T-cell (primary cell): ENCODE data around the gene PRKAG1. TPM values are rescaled to one million over a fixed set of nuclear protein-coding genes. Genes with fewer than 3 reads are reported as not detected.

ENCODE experiments used
- ATAC-seq, 4 experiments: fragments of 200-7000 bp in 3 of 4; fragments of 150-1000 bp in 1 of 4; cut with Tn5 transposase; replicated peaks in 1 of 4; 1 replicate in 3 of 4; 2 replicates in 1 of 4; pipeline ENCODE4 v1.10.0; 2021; ENCODE audit warnings: moderate library complexity in 3 of 4, mild to moderate bottlenecking in 2 of 4, moderate number of reproducible peaks in 1 of 4
- CTCF ChIA-PET, 2 donors: fragments of 300-600 bp; sonication (Branson Sonifier 250); formaldehyde crosslinking; loops; one replicate each; lab custom pipeline; 2022; ENCODE audit warnings: antibody characterized with exemption in 2 of 2; lab: Charles Lee
- POLR2A ChIA-PET, 2 donors: fragments of 300-600 bp; sonication (Branson Sonifier 250); formaldehyde crosslinking; loops; one replicate each; lab custom pipeline; 2022; ENCODE audit warnings: antibody characterized with exemption in 2 of 2; lab: Charles Lee
- DNase-seq, 35 experiments: peaks; one replicate each; pipeline versions ENCODE4 v3.0.0 to v3.0.0-alpha.2; 2013 to 2023
- H3K27ac ChIP-seq: one replicate; pipeline ENCODE4 v1.5.1; 2013; ENCODE audit warnings: low read length
- H3K27me3 ChIP-seq, 2 experiments: replicated peaks in 1 of 2; 1 replicate in 1 of 2; 2 replicates in 1 of 2; pipeline versions ENCODE4 v1.6.1 to v1.7.0; 2013; ENCODE audit warnings: low read length in 1 of 2, mixed read lengths in 1 of 2; ENCODE audit not compliant: control insufficient read depth in 2 of 2, insufficient read depth in 2 of 2; ENCODE audit errors: extremely low read depth in 1 of 2
- H3K36me3 ChIP-seq, 2 donors: 1 replicate in 1 of 2; 2 replicates in 1 of 2; pipeline versions ENCODE4 v1.6.1 to v1.7.0; 2013; ENCODE audit warnings: low read length in 1 of 2; ENCODE audit not compliant: control insufficient read depth in 2 of 2, insufficient read depth in 1 of 2; ENCODE audit errors: extremely low read depth in 1 of 2
- H3K4me1 ChIP-seq, 2 experiments: 1 replicate in 1 of 2; 2 replicates in 1 of 2; pipeline versions ENCODE4 v1.6.1 to v1.7.0; 2013; ENCODE audit warnings: low read length in 2 of 2, mixed read lengths in 1 of 2; ENCODE audit not compliant: insufficient read depth in 2 of 2, control insufficient read depth in 1 of 2; ENCODE audit errors: extremely low read depth in 1 of 2
- H3K4me3 ChIP-seq, 2 donors: 1 replicate in 1 of 2; 2 replicates in 1 of 2; pipeline versions ENCODE4 v1.5.1 to v1.7.0; 2013; ENCODE audit warnings: mild to moderate bottlenecking in 2 of 2, low read length in 1 of 2, moderate library complexity in 1 of 2; ENCODE audit not compliant: control insufficient read depth in 1 of 2; ENCODE audit errors: extremely low read depth in 1 of 2
- H3K9me3 ChIP-seq: 2 replicates; pipeline ENCODE4 v1.7.0; 2013
- H3K27ac Mint-ChIP-seq, 2 donors: one replicate each; pipeline ENCODE4 v1.8.0; 2020 to 2021; ENCODE audit warnings: mild to moderate bottlenecking in 2 of 2, mixed read lengths in 2 of 2
- H3K27me3 Mint-ChIP-seq, 2 donors: one replicate each; pipeline ENCODE4 v1.8.0; 2021 to 2022; ENCODE audit warnings: mixed read lengths in 2 of 2
- H3K36me3 Mint-ChIP-seq: one replicate; pipeline ENCODE4 v1.8.0; 2021; ENCODE audit warnings: mixed read lengths
- H3K4me1 Mint-ChIP-seq, 3 donors: one replicate each; pipeline ENCODE4 v1.8.0; 2020 to 2022; ENCODE audit warnings: mixed read lengths in 3 of 3, mild to moderate bottlenecking in 1 of 3
- H3K4me3 Mint-ChIP-seq, 3 donors: one replicate each; pipeline ENCODE4 v1.8.0; 2020 to 2022; ENCODE audit warnings: mild to moderate bottlenecking in 3 of 3, mixed read lengths in 3 of 3, moderate library complexity in 3 of 3
- H3K9me3 Mint-ChIP-seq, 3 donors: one replicate each; pipeline ENCODE4 v1.8.0; 2020 to 2022; ENCODE audit warnings: mixed read lengths in 3 of 3
- WGBS: methylation state at CpG from one replicate; pipeline ENCODE4 v1.1.5; 2013; ENCODE audit warnings: missing lambda C conversion rate; ENCODE audit not compliant: insufficient coverage; 5-methylcytosine and 5-hydroxymethylcytosine counted together
- total RNA-seq, 35 experiments: library from RNA in 6 of 35; stranded (reverse) in 6 of 35; fragments of 120-200 nt in 1 of 35; gene quantifications; one replicate each; pipeline versions ENCODE4 v1.2.1 to v1.2.4 and lab custom pipeline; 2013 to 2026

PRKAG1 gene
- total RNA-seq, 5 donors from 2014 or later (not counting 1 experiment from before 2014, with no cell fraction given), result 42.5 to 54.6 (median 48.3) TPM

DNA sequence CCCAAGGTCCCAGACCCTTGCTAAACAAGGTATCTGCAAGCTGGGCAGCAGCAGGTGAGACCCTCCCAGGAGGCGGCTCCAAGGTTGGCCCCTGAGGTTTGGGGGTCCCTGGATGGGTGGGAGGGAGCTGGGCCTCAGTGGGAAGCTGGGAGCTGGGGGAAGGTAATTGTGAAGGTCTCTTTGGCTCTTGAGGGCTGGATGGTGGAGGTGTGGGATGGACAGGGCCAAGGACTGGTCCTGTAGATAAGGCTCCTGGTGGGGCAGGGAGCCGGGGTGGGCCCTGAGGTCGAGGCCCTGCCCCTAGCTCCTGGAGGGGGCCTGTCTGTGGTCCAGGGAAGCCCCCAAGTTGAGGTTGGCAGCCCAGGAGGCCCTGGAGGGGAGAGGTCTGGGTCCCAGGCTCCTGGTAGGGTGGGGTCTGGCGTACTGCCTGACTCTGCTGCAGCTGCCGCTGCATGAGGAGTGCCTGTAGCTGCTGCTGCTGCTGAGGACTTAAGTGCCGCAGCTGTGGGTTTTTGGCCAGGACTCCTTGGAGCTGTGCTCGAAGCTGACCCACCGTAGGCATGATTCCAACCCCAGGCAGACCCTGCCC, 13.1 kb upstream of the PRKAG1 start:
- no peak overlapping the region for H3K27ac Mint-ChIP-seq
- no peaks in the 10 kb centered on the region for H3K9me3 Mint-ChIP-seq
- no peaks in the 10 kb centered on the region for H3K27me3 Mint-ChIP-seq
- CTCF ChIA-PET, result no interaction called here
- no peaks in the 10 kb centered on the region for H3K27me3 ChIP-seq
- H3K36me3 ChIP-seq, result peaks cover 11 to 73% of the 10 kb centered on the region in 2 donors
- no peak overlapping the region for H3K4me3 Mint-ChIP-seq
- peaks cover 36% of the 10 kb centered on the region for H3K36me3 Mint-ChIP-seq
- no peaks in the 10 kb centered on the region for H3K9me3 ChIP-seq
- H3K4me1 ChIP-seq, result peaks cover 0 to 4% of the 10 kb centered on the region in 2 experiments
- H3K4me3 ChIP-seq, result no peak overlapping the region
- DNase-seq, result no peak
- peaks cover 0 to 2% (median 0%) of the 10 kb centered on the region in 3 donors for H3K4me1 Mint-ChIP-seq
- POLR2A ChIA-PET, result no interaction called here
- ATAC-seq, result peak in 1 of 4 experiments; percentile 4
- WGBS, result 94% methylated on average over 8 of the region's 8 CpGs
- no peak overlapping the region for H3K27ac ChIP-seq

DNA sequence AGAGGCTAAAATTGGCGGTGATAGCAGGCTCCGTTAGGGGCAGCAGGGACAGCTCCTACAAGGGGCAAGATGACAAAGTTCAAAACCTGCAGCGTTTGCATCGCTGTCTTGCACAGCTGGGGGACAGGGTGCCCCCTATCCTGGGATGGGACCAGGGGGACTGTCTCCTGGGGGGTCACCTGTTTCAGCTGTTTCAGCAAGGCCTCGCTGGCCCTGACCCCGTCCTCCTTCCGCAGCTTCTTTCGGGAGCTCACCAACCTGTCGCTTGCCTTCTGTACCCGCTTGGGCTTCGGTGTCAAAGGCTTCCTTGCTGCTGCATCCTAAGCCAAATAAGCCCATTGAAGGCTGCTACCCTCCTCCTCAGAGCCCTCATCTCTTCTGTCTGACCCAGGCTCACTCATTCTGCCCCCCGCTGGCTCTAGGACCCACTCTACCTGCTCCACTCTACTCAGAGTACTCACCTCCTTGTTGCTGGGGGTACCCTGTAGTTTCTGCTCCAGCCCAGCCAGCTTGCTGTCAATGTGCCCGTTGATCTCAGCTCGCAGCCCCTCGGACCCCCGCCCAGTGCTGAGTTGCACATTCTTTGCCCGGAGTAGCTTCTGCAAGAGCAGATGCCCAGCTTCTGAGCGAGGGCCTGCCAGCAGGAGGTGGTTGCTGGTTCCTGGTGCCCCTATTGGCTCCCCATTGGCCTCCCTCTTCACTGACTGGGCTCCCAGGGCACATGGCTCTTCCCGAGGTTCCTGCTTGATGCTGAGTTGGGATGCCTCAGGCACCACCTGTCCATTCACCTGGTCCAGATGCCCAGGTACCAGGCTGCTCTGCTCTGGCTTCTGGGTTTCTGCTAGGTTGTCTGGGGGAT, 12.4 kb upstream of the PRKAG1 start:
- Mint-ChIP-seq H3K4me3 (no peak overlapping the region), H3K4me1 (no peaks in the 10 kb centered on the region), H3K27ac (peak overlapping the region in 1 of 2 donors; percentile 22), H3K9me3 (no peaks in the 10 kb centered on the region), H3K36me3 (peaks cover 38% of the 10 kb centered on the region), H3K27me3 (no peaks in the 10 kb centered on the region)
- no peak for DNase-seq
- Histone ChIP-seq H3K27ac (no peak overlapping the region), H3K4me3 (no peak overlapping the region), H3K36me3 (peaks cover 13 to 77% of the 10 kb centered on the region in 2 donors), H3K4me1 (peaks cover 0 to 4% of the 10 kb centered on the region in 2 experiments), H3K27me3 (no peaks in the 10 kb centered on the region), H3K9me3 (no peaks in the 10 kb centered on the region)
- ChIA-PET CTCF (no interaction called here), POLR2A (no interaction called here)
- 94% methylated on average over 19 of the region's 19 CpGs for WGBS
- ATAC-seq, result no peak

DNA sequence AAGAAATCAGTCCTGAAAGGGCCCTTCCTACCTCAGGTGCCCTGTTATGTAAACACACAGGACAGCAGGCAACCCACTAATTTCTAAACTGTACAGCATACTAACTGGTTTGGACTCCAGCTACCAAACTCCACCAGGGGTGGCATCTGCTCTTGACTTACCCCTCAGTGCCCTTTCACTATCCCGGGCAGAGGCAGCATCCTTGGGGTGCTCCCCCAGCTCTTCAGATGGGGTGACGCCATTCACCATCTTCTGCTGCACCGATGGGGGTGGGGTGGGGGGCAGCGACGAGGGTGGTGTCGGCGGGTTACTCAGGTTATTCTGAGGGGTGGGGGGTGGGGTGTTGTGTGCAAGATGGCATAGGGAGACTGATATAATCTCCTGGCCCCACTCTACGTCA, 11.5 kb upstream of the PRKAG1 start:
- no peaks in the 10 kb centered on the region for H3K4me1 Mint-ChIP-seq
- ATAC-seq (no peak), DNase-seq (no peak)
- H3K9me3 Mint-ChIP-seq, result no peaks in the 10 kb centered on the region
- H3K36me3 Mint-ChIP-seq, result peaks cover 40% of the 10 kb centered on the region
- WGBS, result no CpG with 5 or more reads among the region's 8 CpGs
- H3K27me3 Mint-ChIP-seq, result no peaks in the 10 kb centered on the region
- H3K4me1 ChIP-seq, result peaks cover 0 to 4% of the 10 kb centered on the region in 2 experiments
- no peaks in the 10 kb centered on the region for H3K9me3 ChIP-seq
- ChIA-PET CTCF (interaction anchor here (0.5 to 0.8 kb wide), 4 partner anchors 25 to 329 kb away, joined by 3 to 5 read pairs (median 4); no protein-coding TSS in a partner anchor), POLR2A (no interaction called here)
- no peak overlapping the region for H3K27ac ChIP-seq
- H3K36me3 ChIP-seq, result peaks cover 18 to 84% of the 10 kb centered on the region in 2 donors
- H3K27me3 ChIP-seq, result no peaks in the 10 kb centered on the region
- H3K27ac Mint-ChIP-seq, result peak overlapping the region; percentile 22 to 52
- no peak overlapping the region for H3K4me3 ChIP-seq
- H3K4me3 Mint-ChIP-seq, result no peak overlapping the region

DNA sequence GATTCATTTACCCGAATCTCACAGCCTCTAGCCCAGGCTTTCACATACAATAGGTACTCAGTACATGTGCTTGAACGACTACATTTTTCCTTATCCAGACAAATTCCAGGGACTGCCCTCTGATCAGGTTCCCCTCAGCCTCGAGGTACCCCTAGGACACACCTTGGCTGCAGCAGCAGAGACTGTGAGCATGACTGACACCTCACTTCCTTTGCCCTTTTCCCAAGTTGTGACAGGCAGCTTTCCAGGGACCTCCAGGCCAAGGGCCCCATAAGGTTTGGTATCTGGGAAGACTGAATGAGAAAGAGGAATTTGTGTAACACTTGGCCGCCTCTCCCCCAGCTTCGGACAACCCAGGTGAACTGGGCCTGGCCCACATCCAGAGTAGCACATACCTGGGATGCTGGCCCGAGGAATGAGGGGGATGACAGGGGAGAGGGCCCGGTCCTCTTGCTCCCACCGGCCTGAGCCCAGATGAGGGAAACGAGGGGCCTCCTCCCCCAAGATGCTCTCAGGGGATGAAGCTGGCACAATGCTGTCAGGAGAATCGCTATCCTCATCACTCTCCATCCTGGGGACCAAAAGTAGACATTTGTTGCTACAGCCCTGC, 10.2 kb upstream of the PRKAG1 start:
- CTCF ChIA-PET, result interaction anchor here in 1 of 2 donors (1.0 kb wide), 1 partner anchor 9 kb away, joined by 3 read pairs; no protein-coding TSS in a partner anchor
- no peak overlapping the region for H3K27ac Mint-ChIP-seq

DNA sequence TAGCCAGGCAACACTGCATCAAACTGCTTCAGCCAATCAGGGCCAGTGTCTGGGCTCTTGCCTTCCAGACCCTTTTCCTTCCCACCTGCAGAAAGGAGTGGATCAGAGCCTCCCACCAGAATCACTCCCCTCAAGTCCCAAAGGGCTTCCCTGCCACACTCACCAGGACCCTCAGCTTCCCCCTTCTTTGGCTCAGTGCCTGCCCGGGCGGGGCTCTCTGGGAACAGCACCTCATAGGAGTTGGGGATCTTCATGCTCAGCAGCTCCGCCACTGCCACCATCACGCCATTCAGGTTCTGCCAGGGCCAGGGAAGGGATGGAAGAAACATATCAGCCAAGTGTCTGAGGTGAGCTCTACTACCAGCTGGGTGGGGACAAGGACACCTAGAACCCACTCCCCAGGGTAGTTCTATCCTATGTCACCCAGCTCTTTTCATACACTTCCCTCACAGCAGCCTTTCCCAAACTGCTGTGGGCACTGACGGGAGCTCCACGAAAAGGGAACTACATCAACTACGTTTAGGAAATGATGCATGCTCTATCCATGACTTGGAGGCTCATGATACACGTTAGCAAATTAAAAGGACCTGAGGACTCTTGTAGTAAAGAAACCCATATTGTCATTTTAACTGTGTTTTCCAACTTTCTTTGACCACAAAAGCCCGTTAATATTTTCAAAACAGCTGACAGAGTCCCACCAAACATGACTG, 9.4 kb upstream of the PRKAG1 start:
- Mint-ChIP-seq H3K27me3 (no peaks in the 10 kb centered on the region), H3K9me3 (no peaks in the 10 kb centered on the region), H3K4me3 (no peak overlapping the region), H3K27ac (peak overlapping the region in 1 of 2 donors; percentile 16), H3K36me3 (peaks cover 36% of the 10 kb centered on the region), H3K4me1 (no peaks in the 10 kb centered on the region)
- Histone ChIP-seq H3K36me3 (peaks cover 17 to 84% of the 10 kb centered on the region in 2 donors), H3K27me3 (no peaks in the 10 kb centered on the region), H3K27ac (no peak overlapping the region), H3K4me3 (no peak overlapping the region), H3K9me3 (no peaks in the 10 kb centered on the region), H3K4me1 (peaks cover 0 to 4% of the 10 kb centered on the region in 2 experiments)
- no peak for DNase-seq
- POLR2A ChIA-PET, result interaction anchor here in 1 of 2 donors (0.6 kb wide), 1 partner anchor 236 kb away, joined by 6 read pairs; no protein-coding TSS in a partner anchor
- no peak for ATAC-seq
- CTCF ChIA-PET, result interaction anchor here in 1 of 2 donors (1.0 kb wide), 1 partner anchor 8 kb away, joined by 3 read pairs; no protein-coding TSS in a partner anchor
- 98% methylated on average over 5 of the region's 9 CpGs for WGBS

More for the DNA sequence above, 10.2 kb upstream of the PRKAG1 start:
- WGBS, result 97% methylated on average over 6 of the region's 10 CpGs
- H3K9me3 Mint-ChIP-seq, result no peaks in the 10 kb centered on the region
- Histone ChIP-seq H3K4me3 (no peak overlapping the region), H3K4me1 (peaks cover 0 to 4% of the 10 kb centered on the region in 2 experiments), H3K27ac (no peak overlapping the region), H3K36me3 (peaks cover 22 to 84% of the 10 kb centered on the region in 2 donors), H3K9me3 (no peaks in the 10 kb centered on the region), H3K27me3 (no peaks in the 10 kb centered on the region)
- no peak overlapping the region for H3K4me3 Mint-ChIP-seq
- H3K4me1 Mint-ChIP-seq, result no peaks in the 10 kb centered on the region
- H3K36me3 Mint-ChIP-seq, result peaks cover 35% of the 10 kb centered on the region
- DNase-seq (no peak), ATAC-seq (no peak)
- POLR2A ChIA-PET, result interaction anchor here (0.6 to 1.0 kb wide), 2 partner anchors 9 to 236 kb away, joined by 4 to 6 read pairs; no protein-coding TSS in a partner anchor
- H3K27me3 Mint-ChIP-seq, result no peaks in the 10 kb centered on the region
